ENCODE results near the gene SAMD14. TPM values are rescaled to one million over a fixed set of nuclear protein-coding genes. Genes with fewer than 3 reads are reported as not detected.

SAMD14 gene
- total RNA-seq, 1 experiment from 2014 or later: 3.4 TPM

GRCh38 chr17:50151937-50152547 lies 22.1 kb upstream of the SAMD14 start:
- H3K4me1 ChIP-seq: peaks cover 25% of the 10 kb centered on the region
- ChIA-PET POLR2A (interaction anchor here (0.6 to 1.5 kb wide), 4 partner anchors 20 to 388 kb away, joined by 3 to 4 read pairs (median 3); partner anchors contain the start of genes FAM117A, KAT7 and LRRC59), CTCF (interaction anchor here (0.6 to 2.1 kb wide), 29 partner anchors 9 to 631 kb away, joined by 3 to 33 read pairs (median 5); partner anchors contain the start of genes LRRC59 and SGCA)
- Mint-ChIP-seq H3K4me1 (ENCODE audit: low read depth, unreplicated experiment) (peaks cover 34% of the 10 kb centered on the region), H3K9me3 (ENCODE audit: unreplicated experiment) (no peaks in the 10 kb centered on the region), H3K36me3 (ENCODE audit: insufficient read depth, unreplicated experiment) (peaks cover 13% of the 10 kb centered on the region), H3K27ac (ENCODE audit: unreplicated experiment) (peak overlapping the region; percentile 69), H3K27me3 (ENCODE audit: insufficient read depth, unreplicated experiment) (no peaks in the 10 kb centered on the region), H3K4me3 (ENCODE audit: unreplicated experiment) (peak overlapping the region; percentile 81)
- no peaks in the 10 kb centered on the region for H3K9me3 ChIP-seq
- intact Hi-C loops (cut with micrococcal nuclease; ENCODE audit: unreplicated experiment): loop anchor here (1.0 kb wide), 1 partner anchor 9 kb away; no protein-coding TSS in a partner anchor
- no peak for TF ChIP-seq CTCF (IDR thresholded peaks at IDR 0.05; ENCODE audit: insufficient read depth in 1 of 2, low read depth in 1 of 2, low read length in 1 of 2, severe bottlenecking in 1 of 2, unreplicated experiment in 1 of 2)
- DNase-seq: peak; percentile 95 to 97
- H3K4me3 ChIP-seq (ENCODE audit: low read depth, low read length): peak overlapping the region; percentile 69
- no peaks in the 10 kb centered on the region for H3K36me3 ChIP-seq (ENCODE audit: control insufficient read depth, insufficient read depth, low read length)
- BruUV-seq (replicated peaks): no TSS peak
- H3K27me3 ChIP-seq (replicated peaks; ENCODE audit: control insufficient read depth, insufficient read depth, low read length): no peaks in the 10 kb centered on the region

- peak; percentile 97 to 98 for DNase-seq
- Histone ChIP-seq H3K36me3 (ENCODE audit: control insufficient read depth, insufficient read depth, low read length) (no peaks in the 10 kb centered on the region), H3K27me3 (replicated peaks; ENCODE audit: control insufficient read depth, insufficient read depth, low read length) (no peaks in the 10 kb centered on the region), H3K9me3 (no peaks in the 10 kb centered on the region), H3K4me1 (peaks cover 32% of the 10 kb centered on the region), H3K4me3 (ENCODE audit: low read depth, low read length) (peak overlapping the region; percentile 69)
- no peaks in the 10 kb centered on the region for H3K27me3 Mint-ChIP-seq (ENCODE audit: insufficient read depth, unreplicated experiment)
- H3K4me1 Mint-ChIP-seq (ENCODE audit: low read depth, unreplicated experiment): peaks cover 39% of the 10 kb centered on the region
- peak overlapping the region; percentile 69 for H3K27ac Mint-ChIP-seq (ENCODE audit: unreplicated experiment)
- no peaks in the 10 kb centered on the region for H3K9me3 Mint-ChIP-seq (ENCODE audit: unreplicated experiment)
- intact Hi-C loops (cut with micrococcal nuclease; ENCODE audit: unreplicated experiment): no loop called here
- peak overlapping the region; percentile 81 for H3K4me3 Mint-ChIP-seq (ENCODE audit: unreplicated experiment)
- POLR2A ChIA-PET: interaction anchor here (0.6 to 1.5 kb wide), 5 partner anchors 19 to 387 kb away, joined by 3 to 9 read pairs (median 3); partner anchors contain the start of genes FAM117A, KAT7 and LRRC59
- peak; percentile 97 to 98 for TF ChIP-seq CTCF (IDR thresholded peaks at IDR 0.05; ENCODE audit: insufficient read depth in 1 of 2, low read depth in 1 of 2, low read length in 1 of 2, severe bottlenecking in 1 of 2, unreplicated experiment in 1 of 2)
- H3K36me3 Mint-ChIP-seq (ENCODE audit: insufficient read depth, unreplicated experiment): peaks cover 13% of the 10 kb centered on the region
- CTCF ChIA-PET: interaction anchor here (0.6 to 2.1 kb wide), 32 partner anchors 10 to 632 kb away, joined by 3 to 33 read pairs (median 5); partner anchors contain the start of genes LRRC59 and SGCA
- TSS peak; percentile 57 for BruUV-seq (replicated peaks)
Observed at GRCh38 chr17:50151041-50151936, 21.3 kb upstream of the SAMD14 start.

Data from Caco-2 (cell line).